ENCODE measurements around the gene IGFBP4. TPM values are rescaled to one million over a fixed set of nuclear protein-coding genes. Genes with fewer than 3 reads are reported as not detected.

Gene IGFBP4
- total and polyA plus RNA-seq, 10 of the 15 experiments (the other 5 are each of a cell fraction or from before 2014, with no cell fraction given): 2.4 to 22.3 (median 6.6) TPM

GRCh38 chr17:40460604-40460967 is 17.3 kb downstream of the IGFBP4 start (continued):
- TF ChIP-seq POLR2AphosphoS2 (IDR thresholded peaks at IDR 0.05; ENCODE audit: low read depth, low read length) (no peak), ATF7 (IDR thresholded peaks at IDR 0.05; ENCODE audit: low read depth) (no peak), POLR2A (IDR thresholded peaks at IDR 0.05; ENCODE audit: low read depth, low read length) (no peak), NR2C1 (IDR thresholded peaks at IDR 0.05) (no peak), GATAD2B (conservative IDR thresholded peaks at IDR 0.05; ENCODE audit: low read depth) (no peak), STAT1 (conservative IDR thresholded peaks at IDR 0.05) (no peak), SUZ12 (IDR thresholded peaks at IDR 0.05; ENCODE audit: unreplicated experiment) (no peak), STAT3 (IDR thresholded peaks at IDR 0.05; ENCODE audit: low read depth, low read length) (no peak), IRF3 (IDR thresholded peaks at IDR 0.05) (no peak)

GRCh38 chr17:40460968-40461731 is 17.9 kb downstream of the IGFBP4 start:
- no peak overlapping the region for H2AFZ ChIP-seq (ENCODE audit: control insufficient read depth, low read depth, low read length)
- no peaks in the 10 kb centered on the region for H3K9me3 ChIP-seq (replicated peaks; ENCODE audit: control insufficient read depth, insufficient read depth, low read length)
- ChIA-PET CTCF (interaction anchor here (0.8 kb wide), 1 partner anchor 15 kb away, joined by 3 read pairs; no protein-coding TSS in a partner anchor), SMC1A (ENCODE audit: uncharacterized antibody, unreplicated experiment) (no interaction called here), POLR2A (no interaction called here), RAD21 (ENCODE audit: unreplicated experiment) (no interaction called here)
- no peak for FAIRE-seq
- no peaks in the 10 kb centered on the region; a peak in 1 of 4 replicates for H3K27me3 ChIP-seq (replicated peaks in 1 of 2; ENCODE audit: control insufficient read depth in 2 of 2, insufficient read depth in 2 of 2, low read length in 1 of 2)
- H3K9ac ChIP-seq (ENCODE audit: control insufficient read depth, insufficient read depth, low read length): no peak overlapping the region
- no peaks in the 10 kb centered on the region for H3K36me3 ChIP-seq (ENCODE audit: control insufficient read depth in 2 of 2, insufficient read depth in 2 of 2, low read length in 1 of 2)
- ATAC-seq: no peak
- no peak overlapping the region for H3K4me3 ChIP-seq
- no peak overlapping the region for H3K27ac ChIP-seq (ENCODE audit: control insufficient read depth, insufficient read depth)
- H3K4me2 ChIP-seq (ENCODE audit: control insufficient read depth, insufficient read depth): no peak overlapping the region
- no peaks in the 10 kb centered on the region for H4K20me1 ChIP-seq (ENCODE audit: control insufficient read depth, insufficient read depth)
- H3K4me1 ChIP-seq (ENCODE audit: control insufficient read depth, insufficient read depth, low read length): no peaks in the 10 kb centered on the region
- no peaks in the 10 kb centered on the region for H3K79me2 ChIP-seq (ENCODE audit: control insufficient read depth, insufficient read depth, low read length)
- BruUV-seq (replicated peaks): no TSS peak
- in situ Hi-C loops (cut with MboI): no loop called here
- DNase-seq (ENCODE audit: low read depth, low spot score): no peak
- 40% methylated on average over 9 of the region's 9 CpGs for WGBS (ENCODE audit: insufficient coverage, insufficient replicate concordance, low lambda C conversion rate, missing lambda C conversion rate)
- intact Hi-C loops (cut with micrococcal nuclease; ENCODE audit: unreplicated experiment): no loop called here
- TF ChIP-seq SMC3 (IDR thresholded peaks at IDR 0.05; ENCODE audit: borderline replicate concordance, low read length) (no peak), NRF1 (conservative IDR thresholded peaks at IDR 0.05; ENCODE audit: low read depth, low read length) (no peak), SUZ12 (IDR thresholded peaks at IDR 0.05; ENCODE audit: unreplicated experiment) (no peak), SRF (IDR thresholded peaks at IDR 0.05; ENCODE audit: low read depth in 2 of 2, low read length in 2 of 2) (no peak), RCOR1 (conservative IDR thresholded peaks at IDR 0.05; ENCODE audit: low read depth, low read length) (no peak), BHLHE40 (IDR thresholded peaks at IDR 0.05; ENCODE audit: borderline replicate concordance in 1 of 2, low read depth in 2 of 2, low read length in 1 of 2) (no peak), EED (IDR thresholded peaks at IDR 0.05; ENCODE audit: low read depth) (no peak), USF1 (IDR thresholded peaks at IDR 0.05; ENCODE audit: borderline replicate concordance, extremely low read length, insufficient read depth, low read depth, low read length) (no peak), YBX1 (IDR thresholded peaks at IDR 0.05) (no peak), ATF3 (IDR thresholded peaks at IDR 0.05; ENCODE audit: borderline replicate concordance, extremely low read depth, low read depth, low read length) (no peak), BRCA1 (IDR thresholded peaks at IDR 0.05; ENCODE audit: low read depth, low read length) (no peak)
